T-helper 2 cell treated with Interferon-gamma antibody and Interleukin-4, amounts not matched to agents 5 μg/mL and 100 μg/mL, for 36 hours (primary cell): ENCODE data around the gene C19orf12.

Experiments
- DNase-seq: peaks from one replicate; pipeline ENCODE4 v3.0.0; 2021; ENCODE audit warnings: low spot score
- H3K27ac Mint-ChIP-seq: one replicate; pipeline ENCODE4 v1.8.0; 2021; ENCODE audit warnings: mild to moderate bottlenecking, mixed read lengths
- H3K27me3 Mint-ChIP-seq: one replicate; pipeline ENCODE4 v1.8.0; 2021; ENCODE audit warnings: low read depth, mixed read lengths
- H3K36me3 Mint-ChIP-seq: one replicate; pipeline ENCODE4 v1.8.0; 2021; ENCODE audit warnings: low read depth, mixed read lengths
- H3K4me1 Mint-ChIP-seq: one replicate; pipeline ENCODE4 v1.8.0; 2021; ENCODE audit warnings: low read depth, mixed read lengths
- H3K4me3 Mint-ChIP-seq: one replicate; pipeline ENCODE4 v1.8.0; 2022; ENCODE audit warnings: mild to moderate bottlenecking, moderate library complexity, mixed read lengths
- H3K9me3 Mint-ChIP-seq: one replicate; pipeline ENCODE4 v1.8.0; 2021; ENCODE audit warnings: mixed read lengths

Gene C19orf12

GRCh38 chr19:29697523-29698261, 17.4 kb downstream of the C19orf12 start:
- H3K4me1 Mint-ChIP-seq: peaks cover 3% of the 10 kb centered on the region
- H3K27ac Mint-ChIP-seq: peak overlapping the region; percentile 70
- DNase-seq: no peak
- H3K9me3 Mint-ChIP-seq: no peaks in the 10 kb centered on the region
- H3K4me3 Mint-ChIP-seq: no peak overlapping the region
- H3K36me3 Mint-ChIP-seq: peaks cover 4% of the 10 kb centered on the region
- no peaks in the 10 kb centered on the region for H3K27me3 Mint-ChIP-seq

GRCh38 chr19:29696565-29696846, 18.6 kb downstream of the C19orf12 start:
- Mint-ChIP-seq H3K4me1 (peaks cover 3% of the 10 kb centered on the region), H3K36me3 (peaks cover 2% of the 10 kb centered on the region), H3K27me3 (no peaks in the 10 kb centered on the region), H3K27ac (peak overlapping the region; percentile 41), H3K9me3 (no peaks in the 10 kb centered on the region), H3K4me3 (no peak overlapping the region)
- no peak for DNase-seq

DNA sequence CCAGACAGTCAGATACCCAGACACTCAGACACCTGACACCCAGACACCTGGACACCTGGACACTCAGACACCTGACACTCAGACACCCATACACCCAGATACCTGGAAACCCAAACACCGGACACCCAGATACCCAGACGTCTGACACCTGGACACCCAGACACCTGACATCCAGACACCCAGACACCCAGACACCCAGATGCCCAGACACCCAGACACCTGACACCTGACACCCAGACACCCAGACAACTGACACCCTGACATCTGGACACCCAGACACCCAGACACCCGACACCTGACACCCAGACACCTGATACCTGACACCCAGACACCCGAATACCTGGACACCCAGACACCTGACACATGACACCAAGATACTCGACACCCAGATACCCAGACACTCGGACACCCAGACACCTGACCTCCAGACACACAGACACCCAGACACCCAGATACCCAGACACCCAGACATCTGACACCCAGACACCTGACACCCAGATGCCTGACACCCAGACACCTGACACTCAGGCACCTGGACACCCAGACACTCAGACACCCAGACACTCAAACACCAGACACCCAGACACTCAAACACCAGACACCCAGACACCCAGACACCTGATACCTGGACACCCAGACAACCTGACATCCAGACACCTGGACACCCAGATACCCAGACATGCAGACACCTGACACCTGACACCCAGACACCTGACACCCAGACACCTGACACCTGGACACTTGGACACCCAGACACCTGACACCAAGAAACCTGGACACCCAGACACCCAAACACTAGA, 19.1 kb downstream of the C19orf12 start:
- H3K27ac Mint-ChIP-seq: peak overlapping the region; percentile 41
- peaks cover 7% of the 10 kb centered on the region for H3K4me1 Mint-ChIP-seq
- no peaks in the 10 kb centered on the region for H3K9me3 Mint-ChIP-seq
- no peaks in the 10 kb centered on the region for H3K27me3 Mint-ChIP-seq
- peaks cover 4% of the 10 kb centered on the region for H3K36me3 Mint-ChIP-seq
- H3K4me3 Mint-ChIP-seq: no peak overlapping the region
- DNase-seq: no peak

GRCh38 chr19:29694669-29695627, 20.1 kb downstream of the C19orf12 start:
- peaks cover 10% of the 10 kb centered on the region for H3K4me1 Mint-ChIP-seq
- H3K36me3 Mint-ChIP-seq: peaks cover 7% of the 10 kb centered on the region
- no peak overlapping the region for H3K4me3 Mint-ChIP-seq
- DNase-seq: peak; percentile 74
- peak overlapping the region; percentile 51 for H3K27ac Mint-ChIP-seq
- no peaks in the 10 kb centered on the region for H3K27me3 Mint-ChIP-seq
- no peaks in the 10 kb centered on the region for H3K9me3 Mint-ChIP-seq

GRCh38 chr19:29694161-29694560, 20.9 kb downstream of the C19orf12 start:
- no peak for DNase-seq
- Mint-ChIP-seq H3K4me1 (peaks cover 14% of the 10 kb centered on the region), H3K27me3 (no peaks in the 10 kb centered on the region), H3K27ac (no peak overlapping the region), H3K36me3 (peaks cover 12% of the 10 kb centered on the region), H3K9me3 (peaks cover 5% of the 10 kb centered on the region), H3K4me3 (no peak overlapping the region)

GRCh38 chr19:29690842-29691241, 24.2 kb downstream of the C19orf12 start:
- peak overlapping the region; percentile 57 for H3K27ac Mint-ChIP-seq
- DNase-seq: peak; percentile 57
- peaks cover 11% of the 10 kb centered on the region for H3K36me3 Mint-ChIP-seq
- peaks cover 5% of the 10 kb centered on the region for H3K9me3 Mint-ChIP-seq
- H3K4me1 Mint-ChIP-seq: peaks cover 28% of the 10 kb centered on the region
- no peak overlapping the region for H3K4me3 Mint-ChIP-seq
- no peaks in the 10 kb centered on the region for H3K27me3 Mint-ChIP-seq

- no peak for DNase-seq
- Mint-ChIP-seq H3K27me3 (no peaks in the 10 kb centered on the region), H3K4me3 (no peak overlapping the region), H3K9me3 (peaks cover 5% of the 10 kb centered on the region), H3K36me3 (peaks cover 11% of the 10 kb centered on the region), H3K27ac (no peak overlapping the region), H3K4me1 (peaks cover 36% of the 10 kb centered on the region)
These were observed 26.9 kb downstream of the C19orf12 start for GRCh38 chr19:29687897-29688728.

GRCh38 chr19:29687244-29687896, 27.7 kb downstream of the C19orf12 start:
- Mint-ChIP-seq H3K4me3 (no peak overlapping the region), H3K4me1 (peaks cover 41% of the 10 kb centered on the region), H3K27ac (no peak overlapping the region), H3K27me3 (no peaks in the 10 kb centered on the region), H3K36me3 (peaks cover 11% of the 10 kb centered on the region), H3K9me3 (peaks cover 5% of the 10 kb centered on the region)
- DNase-seq: peak; percentile 69

DNA sequence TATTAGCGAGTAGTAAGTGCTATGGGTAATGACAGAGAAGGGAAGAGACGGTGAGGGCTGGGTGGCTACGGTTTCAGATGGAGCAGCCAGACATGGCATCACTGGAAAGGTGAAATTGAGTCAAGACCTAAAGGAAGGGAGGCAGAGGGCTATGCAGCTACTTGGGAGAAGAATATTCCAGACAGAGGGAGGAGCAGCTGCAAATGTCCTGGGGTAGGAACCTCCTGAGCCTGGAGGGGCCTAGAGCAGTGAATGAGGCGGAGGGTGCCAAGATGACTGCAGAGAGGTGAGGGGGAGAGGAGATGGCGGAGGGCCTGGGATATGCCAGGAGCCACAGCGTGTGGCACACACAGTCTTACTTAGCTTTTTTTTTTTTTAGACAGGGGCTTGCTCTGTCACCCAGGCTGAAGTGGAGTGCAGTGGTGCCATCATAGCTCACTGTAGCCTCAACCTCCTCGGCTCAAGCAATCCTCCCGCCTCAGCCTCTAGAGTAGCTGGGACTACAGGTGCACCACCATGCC, 28.7 kb downstream of the C19orf12 start:
- peaks cover 11% of the 10 kb centered on the region for H3K36me3 Mint-ChIP-seq
- DNase-seq: no peak
- H3K4me3 Mint-ChIP-seq: no peak overlapping the region
- no peak overlapping the region for H3K27ac Mint-ChIP-seq
- peaks cover 5% of the 10 kb centered on the region for H3K9me3 Mint-ChIP-seq
- H3K4me1 Mint-ChIP-seq: peaks cover 43% of the 10 kb centered on the region
- H3K27me3 Mint-ChIP-seq: no peaks in the 10 kb centered on the region

DNA sequence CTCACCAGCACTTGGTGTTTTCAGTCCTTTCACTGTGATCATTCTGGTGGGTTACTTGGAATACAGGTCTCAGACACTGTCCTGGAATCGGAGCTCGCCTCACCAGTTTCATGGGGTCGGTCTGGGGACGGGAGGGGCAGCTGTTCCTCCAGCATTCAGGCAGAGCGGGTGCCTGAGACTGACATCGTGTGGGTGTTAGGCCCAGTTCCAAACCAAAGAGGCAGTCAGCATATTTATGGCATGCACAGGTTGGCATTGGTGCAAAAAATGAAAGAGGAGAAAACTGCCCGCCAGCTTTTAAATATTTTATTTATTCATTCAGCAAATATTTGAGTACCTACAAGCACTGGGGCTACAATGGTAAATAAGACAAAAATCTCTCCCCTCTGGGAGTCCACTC, 29.7 kb downstream of the C19orf12 start:
- peaks cover 9% of the 10 kb centered on the region for H3K36me3 Mint-ChIP-seq
- H3K27me3 Mint-ChIP-seq: no peaks in the 10 kb centered on the region
- peaks cover 5% of the 10 kb centered on the region for H3K9me3 Mint-ChIP-seq
- H3K4me1 Mint-ChIP-seq: peaks cover 47% of the 10 kb centered on the region
- H3K4me3 Mint-ChIP-seq: no peak overlapping the region
- DNase-seq: no peak
- no peak overlapping the region for H3K27ac Mint-ChIP-seq

- Mint-ChIP-seq H3K27ac (no peak overlapping the region), H3K4me1 (peaks cover 45% of the 10 kb centered on the region), H3K27me3 (no peaks in the 10 kb centered on the region), H3K36me3 (peaks cover 11% of the 10 kb centered on the region), H3K9me3 (no peaks in the 10 kb centered on the region), H3K4me3 (no peak overlapping the region)
- DNase-seq: no peak
These were observed 32.1 kb downstream of the C19orf12 start for GRCh38 chr19:29683009-29683408.

- Mint-ChIP-seq H3K27ac (no peak overlapping the region), H3K27me3 (no peaks in the 10 kb centered on the region), H3K9me3 (no peaks in the 10 kb centered on the region), H3K36me3 (peaks cover 17% of the 10 kb centered on the region), H3K4me3 (no peak overlapping the region), H3K4me1 (peaks cover 44% of the 10 kb centered on the region)
- DNase-seq: no peak
These were observed 32.7 kb downstream of the C19orf12 start for GRCh38 chr19:29682236-29682895.
